Cardiac muscle cell (in vitro differentiated cells and primary cell): ENCODE results near the gene HRH3. TPM values are rescaled to one million over a fixed set of nuclear protein-coding genes. Genes with fewer than 3 reads are reported as not detected.

Experiments used
- DNase-seq, 2 donors: peaks; one replicate each; pipeline versions ENCODE4 v3.0.0 to v3.0.0-alpha.2; 2010 to 2017; ENCODE audit warnings: low read depth in 1 of 2, low spot score in 1 of 2
- H3K27ac ChIP-seq: fragments of 200-600 bp; sonication (generic); 2 replicates; pipeline ENCODE4 v1.5.1; 2016
- H3K27me3 ChIP-seq: fragments of 200-600 bp; sonication (generic); 2 replicates; pipeline ENCODE4 v1.6.0; 2016; ENCODE audit warnings: control low read depth
- H3K36me3 ChIP-seq: fragments of 200-600 bp; sonication (generic); 2 replicates; pipeline ENCODE4 v1.5.1; 2016; ENCODE audit warnings: control low read depth
- H3K4me1 ChIP-seq: fragments of 200-600 bp; sonication (generic); 2 replicates; pipeline ENCODE4 v1.8.1; 2017; ENCODE audit warnings: low read depth, mild to moderate bottlenecking, mixed run types
- H3K4me3 ChIP-seq: fragments of 200-600 bp; sonication (generic); 2 replicates; pipeline ENCODE4 v1.5.1; 2016; ENCODE audit warnings: mild to moderate bottlenecking
- H3K9me3 ChIP-seq: fragments of 200-600 bp; sonication (generic); 2 replicates; pipeline ENCODE4 v1.5.1; 2017; ENCODE audit warnings: low read depth, mild to moderate bottlenecking, control low read depth
- CTCF ChIP-seq: IDR thresholded peaks from 2 replicates; pipeline ENCODE4 v1.5.1; 2012; ENCODE audit warnings: low read depth, mild to moderate bottlenecking, low read length
- polyA plus RNA-seq: library from polyadenylated mRNA; unstranded; fragments of >200 nt; fragmentation: Nextera tagmentation; extraction: Ambion mirVana; gene quantifications from 2 replicates; pipeline ENCODE4 v1.2.1, GENCODE V29; 2016
- total RNA-seq: library from RNA; depleted of rRNA; stranded (reverse); fragments of >200 nt; gene quantifications from 2 replicates; pipeline ENCODE4 v1.2.3, GENCODE V29; 2016

Gene HRH3
- total and polyA plus RNA-seq, 2 experiments from 2014 or later: not detected

- H3K9me3 ChIP-seq: no peaks in the 10 kb centered on the region
- no peak for TF ChIP-seq CTCF
- H3K4me1 ChIP-seq: peaks cover 10% of the 10 kb centered on the region
- peaks cover 15% of the 10 kb centered on the region for H3K36me3 ChIP-seq
- H3K4me3 ChIP-seq: no peak overlapping the region
- DNase-seq: no peak
- H3K27me3 ChIP-seq: no peaks in the 10 kb centered on the region
- H3K27ac ChIP-seq: no peak overlapping the region
Observed at GRCh38 chr20:62179162-62179504, 40.9 kb downstream of the HRH3 start.

- no peak for TF ChIP-seq CTCF
- H3K36me3 ChIP-seq: peaks cover 15% of the 10 kb centered on the region
- no peaks in the 10 kb centered on the region for H3K27me3 ChIP-seq
- H3K4me3 ChIP-seq: no peak overlapping the region
- peaks cover 7% of the 10 kb centered on the region for H3K4me1 ChIP-seq
- H3K9me3 ChIP-seq: no peaks in the 10 kb centered on the region
- no peak for DNase-seq
- H3K27ac ChIP-seq: no peak overlapping the region
Observed at GRCh38 chr20:62178316-62179161, 41.5 kb downstream of the HRH3 start.

GRCh38 chr20:62177307-62177706 is 42.8 kb downstream of the HRH3 start:
- Histone ChIP-seq H3K27ac (no peak overlapping the region), H3K4me3 (no peak overlapping the region), H3K27me3 (no peaks in the 10 kb centered on the region), H3K36me3 (peaks cover 26% of the 10 kb centered on the region), H3K9me3 (no peaks in the 10 kb centered on the region), H3K4me1 (peaks cover 7% of the 10 kb centered on the region)
- no peak for TF ChIP-seq CTCF
- DNase-seq: no peak

- Histone ChIP-seq H3K4me1 (peaks cover 3% of the 10 kb centered on the region), H3K27ac (no peak overlapping the region), H3K27me3 (no peaks in the 10 kb centered on the region), H3K36me3 (peaks cover 26% of the 10 kb centered on the region), H3K9me3 (no peaks in the 10 kb centered on the region), H3K4me3 (no peak overlapping the region)
- no peak for TF ChIP-seq CTCF
- DNase-seq: no peak
Observed at GRCh38 chr20:62176866-62177265, 43.2 kb downstream of the HRH3 start.

- Histone ChIP-seq H3K4me3 (no peak overlapping the region), H3K9me3 (no peaks in the 10 kb centered on the region), H3K4me1 (no peaks in the 10 kb centered on the region), H3K27me3 (no peaks in the 10 kb centered on the region), H3K27ac (no peak overlapping the region), H3K36me3 (peaks cover 19% of the 10 kb centered on the region)
- TF ChIP-seq CTCF: no peak
- no peak for DNase-seq
Observed at GRCh38 chr20:62175711-62176110, 44.4 kb downstream of the HRH3 start.
